HG02870 (cell line): ENCODE data around the gene TSPOAP1.

Experiments used
- ATAC-seq: cut with Tn5 transposase; IDR thresholded peaks from one replicate; pipeline ENCODE4 v1.9.1; 2021; ENCODE audit warnings: mild to moderate bottlenecking, moderate library complexity; ENCODE audit not compliant: unreplicated experiment

The TSPOAP1 gene

GRCh38 chr17:58307468-58308172 lies 21.0 kb downstream of the TSPOAP1 start:
- no peak for ATAC-seq

- no peak for ATAC-seq
Observed at GRCh38 chr17:58306131-58306951, 22.3 kb downstream of the TSPOAP1 start.

GRCh38 chr17:58305626-58306025 lies 23.0 kb downstream of the TSPOAP1 start:
- ATAC-seq: no peak

GRCh38 chr17:58304750-58305486 lies 23.7 kb downstream of the TSPOAP1 start:
- no peak for ATAC-seq

GRCh38 chr17:58303971-58304749 lies 24.4 kb downstream of the TSPOAP1 start:
- no peak for ATAC-seq

GRCh38 chr17:58302919-58303585 lies 25.5 kb downstream of the TSPOAP1 start:
- no peak for ATAC-seq

- ATAC-seq: no peak
Observed at GRCh38 chr17:58302171-58302918, 26.2 kb downstream of the TSPOAP1 start.

GRCh38 chr17:58301504-58302150 lies 27.0 kb downstream of the TSPOAP1 start:
- ATAC-seq: no peak

- ATAC-seq: no peak
Observed at GRCh38 chr17:58300336-58300735, 28.3 kb downstream of the TSPOAP1 start.

GRCh38 chr17:58294034-58294433 lies 34.6 kb downstream of the TSPOAP1 start:
- no peak for ATAC-seq

- ATAC-seq: no peak
Observed at GRCh38 chr17:58291246-58291645, 37.3 kb downstream of the TSPOAP1 start.

- no peak for ATAC-seq
Observed at GRCh38 chr17:58289869-58290268, 38.7 kb downstream of the TSPOAP1 start.

- no peak for ATAC-seq
Observed at GRCh38 chr17:58285422-58285810, 43.2 kb downstream of the TSPOAP1 start.

GRCh38 chr17:58284613-58285421 lies 43.8 kb downstream of the TSPOAP1 start:
- ATAC-seq: no peak

- no peak for ATAC-seq
Observed at GRCh38 chr17:58283674-58284612, 44.7 kb downstream of the TSPOAP1 start.

GRCh38 chr17:58282442-58282841 lies 46.2 kb downstream of the TSPOAP1 start:
- no peak for ATAC-seq

- no peak for ATAC-seq
Observed at GRCh38 chr17:58281511-58282011, 47.0 kb downstream of the TSPOAP1 start.
